NCI-H2227 (cell line): ENCODE data around the gene GRIN2D.

ENCODE experiments used
- DNase-seq: peaks from one replicate; lab custom pipeline; 2025; ENCODE audit not compliant: unreplicated experiment; lab: John Stamatoyannopoulos, UW

Gene GRIN2D

DNA sequence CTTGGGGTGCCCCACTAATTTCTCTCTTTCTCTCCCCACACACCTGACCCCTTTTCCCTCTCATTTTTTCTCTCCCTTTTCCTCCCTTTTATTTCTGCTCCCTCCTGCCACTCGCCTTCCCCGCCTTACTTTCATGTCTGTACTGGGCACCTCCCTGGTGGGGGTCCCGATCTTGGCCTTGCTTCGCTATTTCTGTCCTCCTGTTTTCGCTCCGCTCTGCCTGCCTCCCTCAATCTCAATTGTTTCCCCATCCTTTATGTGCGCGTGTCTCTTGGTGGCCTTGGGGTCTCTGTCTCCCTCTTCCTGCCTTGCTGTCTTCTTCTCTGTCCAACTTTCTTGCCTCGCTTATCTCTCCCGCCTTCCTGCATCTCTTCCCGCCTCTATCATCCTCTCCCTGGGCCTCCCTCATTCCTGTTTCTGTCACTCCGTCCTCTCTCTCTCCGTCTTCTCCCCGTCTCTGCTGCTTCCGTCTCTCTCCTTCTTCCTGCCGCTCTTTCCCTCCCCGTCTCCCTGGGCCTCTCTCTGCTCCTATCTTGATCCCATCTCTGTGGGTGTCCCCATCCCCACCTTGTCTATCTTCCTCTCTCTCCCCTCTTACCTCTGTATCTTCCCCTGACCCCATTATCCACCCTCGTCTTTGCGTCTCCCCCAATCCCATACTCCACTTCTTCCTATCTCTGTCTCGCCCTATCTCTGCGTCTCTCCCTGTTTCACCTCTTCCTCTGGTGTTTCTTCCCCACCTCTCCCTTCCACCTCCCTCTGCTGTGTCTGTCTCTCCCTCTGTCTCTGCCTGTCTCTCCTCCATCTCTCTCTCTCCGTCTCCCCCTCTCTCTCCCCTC, 4.0 kb downstream of the GRIN2D start:
- no peak for DNase-seq

DNA sequence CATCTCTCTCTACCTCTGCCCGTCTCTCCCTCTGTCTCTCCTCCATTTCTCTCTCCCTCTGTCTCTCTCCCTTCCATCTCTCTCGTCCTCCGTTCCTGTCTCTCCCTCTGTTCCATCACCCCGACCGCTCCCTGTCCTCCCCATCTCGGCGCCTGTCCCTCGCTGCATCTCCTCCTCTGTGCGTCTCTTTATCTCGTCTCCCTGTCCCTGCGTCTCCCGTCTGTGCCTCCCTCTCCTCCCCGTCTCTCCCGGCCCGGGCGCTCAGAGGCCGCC, 4.6 kb downstream of the GRIN2D start:
- no peak for DNase-seq

DNA sequence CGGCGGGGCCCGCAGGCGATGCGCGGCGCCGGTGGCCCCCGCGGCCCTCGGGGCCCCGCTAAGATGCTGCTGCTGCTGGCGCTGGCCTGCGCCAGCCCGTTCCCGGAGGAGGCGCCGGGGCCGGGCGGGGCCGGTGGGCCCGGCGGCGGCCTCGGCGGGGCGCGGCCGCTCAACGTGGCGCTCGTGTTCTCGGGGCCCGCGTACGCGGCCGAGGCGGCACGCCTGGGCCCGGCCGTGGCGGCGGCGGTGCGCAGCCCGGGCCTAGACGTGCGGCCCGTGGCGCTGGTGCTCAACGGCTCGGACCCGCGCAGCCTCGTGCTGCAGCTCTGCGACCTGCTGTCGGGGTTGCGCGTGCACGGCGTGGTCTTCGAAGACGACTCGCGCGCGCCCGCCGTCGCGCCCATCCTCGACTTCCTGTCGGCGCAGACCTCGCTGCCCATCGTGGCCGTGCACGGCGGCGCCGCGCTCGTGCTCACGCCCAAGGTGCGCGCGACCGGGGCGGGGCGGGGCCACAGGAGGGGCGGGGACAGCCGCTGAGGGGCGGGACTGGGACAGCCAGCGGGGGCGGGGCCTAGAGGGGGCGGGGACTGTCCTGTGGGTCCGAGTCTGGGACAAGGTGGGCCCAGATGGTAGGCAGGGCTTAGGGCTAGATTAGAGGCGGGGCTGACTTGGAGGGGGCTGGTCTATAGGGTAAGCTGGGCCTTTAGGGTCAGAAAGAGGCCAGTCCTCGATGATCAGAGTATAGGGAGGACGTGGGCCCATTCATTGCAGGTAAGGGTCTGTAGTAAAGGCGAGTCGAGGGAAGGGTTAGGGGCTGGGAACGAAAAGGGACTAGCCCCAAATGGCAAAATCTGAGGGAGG, 5.1 kb downstream of the GRIN2D start:
- DNase-seq = peak; percentile 71

DNA sequence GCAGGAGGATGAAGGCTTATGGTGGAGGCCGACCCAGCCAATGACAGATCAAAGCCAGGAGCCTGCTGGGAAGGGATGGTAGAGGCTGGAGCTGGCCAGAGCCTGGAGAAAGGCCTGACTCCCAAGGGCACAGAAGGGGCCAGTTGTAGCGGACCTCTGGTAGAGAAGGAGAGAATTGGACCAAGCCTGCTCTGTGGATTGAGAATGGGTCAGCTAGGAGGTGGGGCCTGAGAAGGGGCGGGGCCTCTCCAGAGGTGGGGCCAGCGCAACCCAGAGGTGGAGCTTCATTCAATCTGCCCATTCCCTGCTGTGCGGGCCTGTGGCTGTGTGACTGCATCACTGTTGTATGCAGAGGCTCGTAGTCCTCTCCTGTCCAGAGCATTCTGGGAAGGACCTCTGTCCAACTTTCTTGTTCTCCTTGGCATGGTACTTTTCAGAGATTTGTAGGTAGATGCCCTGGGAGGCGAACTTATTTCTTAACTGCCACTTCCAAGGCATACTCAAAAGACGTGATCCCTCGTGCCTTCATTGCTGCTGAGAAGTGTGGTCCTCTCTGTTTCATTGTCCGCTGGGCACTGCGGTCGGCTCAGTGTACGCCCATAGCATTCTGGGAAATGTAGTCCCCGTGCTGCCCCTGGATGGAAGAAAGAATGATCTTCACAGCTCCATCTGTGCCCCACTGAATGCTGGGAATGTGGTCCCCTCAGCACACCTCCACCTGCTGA, 6.7 kb downstream of the GRIN2D start:
- DNase-seq = no peak

DNA sequence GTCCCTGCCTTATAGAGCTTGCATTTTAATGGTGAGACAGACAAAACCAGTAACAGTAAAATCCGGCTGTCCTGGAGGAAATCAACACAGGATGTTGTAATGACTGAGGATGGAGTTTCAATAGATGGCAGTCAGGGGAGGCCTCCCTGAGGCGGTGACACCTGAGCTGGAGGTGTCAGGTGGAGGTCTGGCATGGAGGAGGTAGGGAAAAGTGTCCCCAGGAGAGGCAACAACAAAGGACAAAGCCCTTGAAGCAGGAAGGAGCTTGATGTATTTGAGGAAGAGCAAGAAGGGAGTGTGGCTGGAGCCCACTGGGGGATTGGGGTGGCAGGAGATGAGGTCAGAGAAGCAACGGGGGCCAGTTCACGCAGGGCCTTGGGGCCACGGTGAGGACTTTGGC, 7.8 kb downstream of the GRIN2D start:
- DNase-seq = no peak

DNA sequence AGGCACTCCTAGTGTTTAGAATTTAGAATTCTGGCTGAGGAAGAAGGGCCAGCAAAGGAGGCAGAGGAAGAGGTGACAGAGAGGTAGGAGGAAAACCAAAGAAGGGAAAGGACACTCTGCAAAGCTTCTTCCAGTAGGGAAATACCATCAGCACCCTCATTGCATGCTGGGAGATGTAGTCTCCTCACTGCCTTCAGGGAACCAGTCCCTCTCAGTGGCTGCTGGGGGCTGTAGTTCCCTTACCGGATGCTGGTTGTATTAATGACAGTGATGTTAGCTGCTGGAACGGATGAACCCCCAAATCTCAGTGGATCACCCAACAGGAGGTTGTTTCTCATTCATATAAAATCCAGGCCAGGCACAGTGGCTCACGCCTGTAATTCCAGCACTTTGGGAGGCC, 10.1 kb downstream of the GRIN2D start:
- peak; percentile 55 for DNase-seq

DNA sequence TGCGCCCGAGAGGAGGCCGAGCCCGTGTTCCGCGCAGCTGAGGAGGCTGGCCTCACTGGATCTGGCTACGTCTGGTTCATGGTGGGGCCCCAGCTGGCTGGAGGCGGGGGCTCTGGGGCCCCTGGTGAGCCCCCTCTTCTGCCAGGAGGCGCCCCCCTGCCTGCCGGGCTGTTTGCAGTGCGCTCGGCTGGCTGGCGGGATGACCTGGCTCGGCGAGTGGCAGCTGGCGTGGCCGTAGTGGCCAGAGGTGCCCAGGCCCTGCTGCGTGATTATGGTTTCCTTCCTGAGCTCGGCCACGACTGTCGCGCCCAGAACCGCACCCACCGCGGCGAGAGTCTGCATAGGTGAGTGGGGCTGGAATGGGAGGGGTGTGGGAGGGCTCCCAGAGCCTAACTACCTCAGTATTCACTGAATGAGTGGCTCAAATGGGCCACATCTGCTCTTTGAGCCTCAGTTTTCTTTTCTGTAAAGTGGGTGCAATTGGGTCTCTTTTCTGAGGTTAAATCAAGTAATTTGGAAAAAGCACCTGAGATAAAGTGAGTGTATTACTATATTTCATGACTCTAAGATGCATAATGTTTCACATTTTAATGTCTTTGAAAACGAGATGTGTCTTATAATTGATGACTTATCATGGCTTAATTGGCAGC, 11.7 kb downstream of the GRIN2D start:
- DNase-seq = no peak

DNA sequence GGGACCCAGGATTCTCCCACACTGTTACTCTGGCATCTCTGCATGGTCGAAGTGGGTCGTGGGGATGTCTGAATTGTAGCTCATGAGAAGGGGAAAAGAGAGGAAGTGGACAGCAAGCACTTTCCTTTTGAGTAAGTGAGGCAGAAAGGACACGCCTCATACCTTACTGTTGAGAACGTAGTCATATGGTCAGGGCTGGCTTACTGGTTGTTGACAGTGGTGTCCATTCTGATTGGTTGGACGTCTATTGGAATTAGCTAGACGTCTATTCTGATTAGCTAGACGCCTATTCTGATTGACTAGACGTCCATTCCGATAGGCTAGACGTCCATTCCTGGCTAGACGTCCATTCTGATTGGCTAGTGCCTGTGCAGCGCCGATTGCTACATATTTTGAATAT, 12.4 kb downstream of the GRIN2D start:
- no peak for DNase-seq

DNA sequence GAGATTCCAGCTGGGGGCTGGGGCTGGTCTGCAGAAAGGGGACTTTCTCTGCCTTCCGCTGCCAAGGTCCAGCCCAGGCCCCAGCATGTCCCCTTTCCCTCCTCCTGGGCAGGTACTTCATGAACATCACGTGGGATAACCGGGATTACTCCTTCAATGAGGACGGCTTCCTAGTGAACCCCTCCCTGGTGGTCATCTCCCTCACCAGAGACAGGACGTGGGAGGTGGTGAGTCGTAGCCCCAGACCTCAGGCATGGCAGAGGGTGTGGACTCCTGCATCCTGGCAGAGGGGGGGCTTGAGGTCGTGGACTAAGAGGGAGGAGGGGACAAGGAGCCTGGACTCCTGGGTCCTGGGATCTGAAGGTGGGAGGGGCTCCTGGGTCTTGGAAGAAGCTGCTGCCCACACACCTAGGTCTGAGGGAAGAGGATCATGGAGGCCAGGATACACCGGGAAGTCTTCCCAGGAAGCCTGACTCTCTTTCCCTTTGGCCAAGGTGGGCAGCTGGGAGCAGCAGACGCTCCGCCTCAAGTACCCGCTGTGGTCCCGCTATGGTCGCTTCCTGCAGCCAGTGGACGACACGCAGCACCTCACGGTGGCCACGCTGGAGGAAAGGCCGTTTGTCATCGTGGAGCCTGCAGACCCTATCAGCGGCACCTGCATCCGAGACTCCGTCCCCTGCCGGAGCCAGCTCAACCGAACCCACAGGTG, 20.6 kb downstream of the GRIN2D start:
- no peak for DNase-seq

DNA sequence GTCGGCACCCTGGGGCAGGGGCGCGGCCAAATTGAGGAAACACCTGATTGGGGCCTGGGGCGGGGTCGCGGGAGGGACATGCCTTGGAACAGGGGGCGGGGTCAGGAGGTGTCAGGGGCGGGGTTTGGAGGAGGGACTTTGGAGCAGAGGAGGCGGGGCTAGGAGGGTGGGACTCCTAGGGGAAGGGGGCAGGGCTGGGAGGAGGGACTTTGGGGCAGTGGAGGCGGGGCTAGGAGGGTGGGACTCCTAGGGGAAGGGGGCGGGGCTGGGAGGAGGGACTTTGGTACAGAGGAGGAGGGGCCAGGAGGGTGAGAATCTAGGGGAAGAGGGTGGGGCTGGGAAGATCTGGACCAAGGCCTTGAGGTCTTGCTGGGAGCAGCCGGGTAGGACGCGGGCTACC, 21.9 kb downstream of the GRIN2D start:
- DNase-seq = peak; percentile 43

DNA sequence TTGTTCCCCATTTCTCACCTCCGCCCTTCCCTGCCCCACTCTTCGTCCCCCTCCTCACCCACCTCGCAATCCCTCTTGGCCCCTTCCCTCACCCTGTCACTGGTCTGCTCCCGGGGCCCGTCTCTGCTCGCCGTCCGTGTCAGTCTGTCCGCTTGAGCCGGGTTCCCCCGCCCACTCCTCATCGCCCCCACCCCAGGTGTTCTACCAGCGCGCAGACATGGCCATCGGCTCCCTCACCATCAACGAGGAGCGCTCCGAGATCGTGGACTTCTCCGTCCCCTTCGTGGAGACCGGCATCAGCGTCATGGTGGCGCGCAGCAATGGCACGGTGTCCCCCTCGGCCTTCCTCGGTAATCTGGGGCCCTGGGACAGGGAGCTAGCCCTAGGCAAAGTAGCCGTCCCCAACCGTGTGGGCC, 22.3 kb downstream of the GRIN2D start:
- DNase-seq = no peak

DNA sequence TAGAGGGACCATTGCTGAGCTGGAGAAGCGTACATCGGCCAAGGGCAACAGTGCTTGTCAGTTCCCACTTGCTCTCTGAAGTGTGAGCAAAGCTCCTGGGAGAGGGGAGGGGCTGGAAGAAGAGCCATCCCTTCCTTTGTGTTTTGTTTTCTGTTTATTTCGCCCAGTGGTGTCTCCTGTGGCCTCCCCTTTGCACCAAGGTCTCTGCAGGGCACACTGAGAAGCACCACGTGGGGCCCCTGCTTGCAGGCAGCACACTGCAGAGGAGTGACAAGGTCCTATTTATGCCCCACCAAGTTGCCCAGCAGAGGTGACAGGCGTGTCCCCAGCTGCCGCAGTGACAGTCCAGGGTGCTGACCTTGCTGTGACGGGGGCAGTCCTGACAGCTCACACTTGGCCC, 24.0 kb downstream of the GRIN2D start:
- no peak for DNase-seq

DNA sequence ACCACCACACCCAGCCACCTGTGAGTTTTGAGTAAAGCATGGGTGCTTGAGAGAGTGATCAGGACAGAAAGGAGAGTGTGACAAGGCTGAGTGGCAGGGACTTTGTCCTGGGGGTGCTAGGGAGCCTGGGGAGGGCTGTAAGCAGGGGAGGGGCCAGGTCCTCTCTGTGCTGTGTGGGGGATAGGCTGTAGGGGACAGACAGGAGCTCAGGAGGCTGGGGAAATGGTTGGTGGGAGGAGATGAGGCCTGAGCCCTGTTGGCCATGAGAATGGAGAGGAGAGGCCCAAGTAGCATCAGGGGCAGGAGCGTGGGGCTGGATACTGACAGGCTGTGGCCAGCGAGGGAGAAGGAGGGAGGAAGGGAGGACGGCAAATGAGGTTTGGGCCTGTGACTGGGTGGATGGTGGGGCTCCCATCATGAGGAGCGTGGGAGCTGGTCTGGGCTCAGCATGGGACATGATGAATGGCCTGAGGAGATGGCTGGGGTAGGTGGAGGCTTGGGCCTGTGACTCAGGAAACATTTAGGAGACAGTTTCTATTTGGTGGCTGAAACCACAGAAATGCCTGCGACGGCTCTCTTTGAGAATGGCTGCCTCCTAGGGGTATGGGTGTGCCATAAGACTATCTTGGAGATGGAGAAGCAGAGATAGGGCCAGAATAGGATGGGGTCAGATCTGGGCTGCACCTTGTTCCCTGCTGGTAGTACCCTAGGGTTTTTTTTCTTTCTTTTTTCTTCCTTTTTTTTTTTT, 25.0 kb downstream of the GRIN2D start:
- DNase-seq = no peak

DNA sequence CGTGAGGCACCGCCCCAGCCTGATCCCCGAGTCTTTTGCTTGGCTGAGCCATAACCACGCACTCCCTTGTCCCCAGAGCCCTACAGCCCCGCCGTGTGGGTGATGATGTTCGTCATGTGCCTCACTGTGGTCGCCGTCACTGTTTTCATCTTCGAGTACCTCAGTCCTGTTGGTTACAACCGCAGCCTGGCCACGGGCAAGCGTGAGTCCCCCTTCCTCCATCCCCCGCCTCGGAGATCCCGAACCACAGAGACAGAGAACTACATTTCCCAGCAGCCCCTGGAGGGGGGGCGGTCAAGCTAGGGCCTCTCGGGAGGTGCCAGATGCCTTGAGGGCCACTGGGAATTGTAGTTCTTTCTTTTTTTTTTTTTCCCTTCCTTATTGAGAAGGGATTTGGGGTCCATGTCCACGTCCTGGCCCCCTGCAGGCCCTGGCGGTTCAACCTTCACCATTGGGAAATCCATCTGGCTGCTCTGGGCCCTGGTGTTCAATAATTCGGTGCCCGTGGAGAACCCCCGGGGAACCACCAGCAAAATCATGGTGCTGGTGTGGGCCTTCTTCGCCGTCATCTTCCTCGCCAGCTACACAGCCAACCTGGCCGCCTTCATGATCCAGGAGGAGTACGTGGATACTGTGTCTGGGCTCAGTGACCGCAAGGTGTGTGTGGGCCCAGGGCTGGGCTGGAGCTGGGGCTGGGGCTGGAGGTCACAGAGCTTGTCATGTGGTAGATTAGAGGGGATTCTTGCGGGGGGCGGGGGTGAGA, 25.9 kb downstream of the GRIN2D start:
- peak; percentile 42 for DNase-seq

DNA sequence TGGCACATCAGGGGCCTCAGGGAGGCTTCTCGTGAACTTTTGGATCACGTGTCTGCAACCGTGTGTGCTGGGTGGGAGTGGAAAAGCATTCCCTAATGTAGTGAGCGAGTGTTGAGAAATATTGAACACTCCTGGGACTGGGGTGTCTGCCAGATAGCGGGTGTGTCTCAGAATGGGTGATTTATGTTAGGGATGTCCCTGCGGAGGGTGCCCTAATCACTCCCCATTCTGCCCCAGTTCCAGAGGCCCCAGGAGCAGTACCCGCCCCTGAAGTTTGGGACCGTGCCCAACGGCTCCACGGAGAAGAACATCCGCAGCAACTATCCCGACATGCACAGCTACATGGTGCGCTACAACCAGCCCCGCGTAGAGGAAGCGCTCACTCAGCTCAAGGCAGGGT, 28.1 kb downstream of the GRIN2D start:
- DNase-seq = no peak

DNA sequence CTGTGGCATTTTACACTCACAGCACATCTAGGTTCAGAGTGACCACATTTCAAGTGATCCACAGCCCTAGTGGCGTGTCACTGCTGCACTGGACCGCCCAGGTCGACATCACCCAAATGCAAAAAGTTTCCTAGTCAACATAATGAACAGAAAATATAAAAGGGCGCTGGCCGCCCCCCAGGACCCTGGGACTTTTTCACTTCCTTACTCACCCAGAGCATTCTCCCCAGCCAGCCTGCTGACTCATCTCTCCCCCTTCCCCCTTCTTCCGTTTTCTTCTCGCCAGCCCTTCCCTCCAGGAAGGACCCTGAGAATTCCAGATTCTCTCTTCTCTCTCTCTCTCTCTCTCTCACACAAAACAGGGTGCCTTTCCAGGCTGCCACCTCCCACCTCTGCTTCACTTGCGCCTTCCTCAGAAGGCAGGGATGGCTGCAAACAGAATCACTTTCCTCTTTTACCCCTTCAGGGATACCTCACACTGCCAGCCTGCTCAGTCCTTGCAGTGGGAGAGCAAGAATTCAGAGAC, 31.3 kb downstream of the GRIN2D start:
- DNase-seq = no peak

DNA sequence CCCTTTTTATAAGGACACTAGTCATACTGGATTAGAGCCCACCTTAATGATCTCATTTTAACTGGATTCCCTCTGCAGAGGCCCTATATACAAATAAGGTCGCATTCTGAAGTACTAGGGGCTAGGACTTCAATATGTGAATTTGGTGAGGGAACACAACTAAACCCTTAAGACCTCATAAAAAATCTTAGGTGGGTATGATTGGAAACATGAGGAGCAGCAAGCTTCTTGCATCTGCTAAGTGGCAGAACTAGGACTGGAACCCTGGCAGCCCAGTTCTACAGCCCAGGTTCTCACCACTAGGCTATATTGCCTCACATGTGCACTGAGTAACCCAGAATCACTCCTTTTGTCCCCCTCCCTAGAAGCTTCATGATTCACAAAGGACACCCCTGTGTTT, 35.2 kb downstream of the GRIN2D start:
- no peak for DNase-seq

DNA sequence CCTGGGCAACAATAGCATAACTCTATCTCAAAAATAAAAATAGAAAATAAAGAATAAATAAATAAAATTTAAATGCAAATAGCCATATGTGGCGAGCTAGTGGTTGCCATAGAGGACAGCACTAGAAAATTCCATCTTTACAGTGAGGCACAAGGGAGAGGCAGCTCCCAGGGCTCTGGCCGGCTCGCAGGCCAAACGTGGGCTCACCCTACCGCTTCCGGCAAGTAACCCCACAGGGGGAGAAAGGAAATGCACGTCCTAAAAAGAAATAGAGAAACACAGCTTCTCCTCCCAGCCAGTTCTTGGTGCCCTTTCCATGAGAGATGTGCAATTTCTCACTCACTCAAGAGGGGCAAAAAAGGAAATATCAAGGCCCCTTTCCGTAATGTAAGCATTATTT, 39.9 kb downstream of the GRIN2D start:
- no peak for DNase-seq

DNA sequence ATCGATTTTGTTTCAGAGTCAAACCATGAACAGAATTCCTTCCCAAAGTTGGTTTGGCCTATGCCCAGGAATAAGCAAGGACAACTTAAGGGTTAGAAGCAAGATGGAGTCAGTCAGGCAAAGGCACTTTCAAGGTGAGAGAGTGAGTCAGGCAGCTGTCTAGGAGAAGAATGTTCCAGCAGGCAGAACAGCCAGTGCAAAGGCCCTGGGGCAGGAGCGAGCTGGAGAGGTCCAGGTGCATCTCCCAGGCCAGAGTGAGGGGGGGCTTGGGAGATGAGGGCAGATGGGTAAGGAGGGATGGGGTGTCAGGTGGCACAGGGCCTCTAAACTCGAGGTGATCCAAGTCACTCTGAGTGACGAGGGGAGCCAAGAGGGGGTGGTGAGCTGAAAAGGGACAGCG, 43.1 kb downstream of the GRIN2D start:
- DNase-seq = no peak
